Measurements from ENCODE around the gene MFAP4.
A peak's percentile ranks its signal among the peaks of the same experiment; 100 is the strongest.

The MFAP4 gene

GRCh38 chr17:19399750-19400450 lies 12.9 kb upstream of the MFAP4 start:
- H3K79me2 ChIP-seq (ENCODE audit: low read length), result no peaks in the 10 kb centered on the region
- no peak overlapping the region for H3K4me2 ChIP-seq (ENCODE audit: low read length)
- H3K9ac ChIP-seq (ENCODE audit: low read length), result no peak overlapping the region

GRCh38 chr17:19398301-19399181 lies 11.6 kb upstream of the MFAP4 start:
- H3K4me1 ChIP-seq (ENCODE audit: low read length), result peaks cover 7% of the 10 kb centered on the region
- H3K9ac ChIP-seq (ENCODE audit: low read length), result no peak overlapping the region
- no peak overlapping the region for H3K4me3 ChIP-seq (ENCODE audit: low read length)
- H4K20me1 ChIP-seq (ENCODE audit: insufficient read depth, low read length), result no peaks in the 10 kb centered on the region
- H3K4me2 ChIP-seq (ENCODE audit: low read length), result no peak overlapping the region
- no peaks in the 10 kb centered on the region for H3K79me2 ChIP-seq (ENCODE audit: low read length)
- H3K27ac ChIP-seq (ENCODE audit: low read length), result no peak overlapping the region
- no peaks in the 10 kb centered on the region for H3K36me3 ChIP-seq (replicated peaks; ENCODE audit: low read depth, low read length)
- no peaks in the 10 kb centered on the region for H3K27me3 ChIP-seq (ENCODE audit: low read depth, low read length)
- H3K9me3 ChIP-seq (ENCODE audit: insufficient read depth, low read length), result no peaks in the 10 kb centered on the region
- TF ChIP-seq CTCF (IDR thresholded peaks at IDR 0.05; ENCODE audit: low read depth, low read length) (no peak), EZH2phosphoT487 (IDR thresholded peaks at IDR 0.05; ENCODE audit: low read depth) (no peak)
- H2AFZ ChIP-seq (ENCODE audit: low read depth, low read length), result no peak overlapping the region

More at GRCh38 chr17:19399750-19400450, 12.9 kb upstream of the MFAP4 start:
- H3K27ac ChIP-seq (ENCODE audit: low read length), result no peak overlapping the region
- no peaks in the 10 kb centered on the region for H4K20me1 ChIP-seq (ENCODE audit: insufficient read depth, low read length)
- no peaks in the 10 kb centered on the region for H3K27me3 ChIP-seq (ENCODE audit: low read depth, low read length)
- peaks cover 7% of the 10 kb centered on the region for H3K4me1 ChIP-seq (ENCODE audit: low read length)
- no peaks in the 10 kb centered on the region for H3K36me3 ChIP-seq (replicated peaks; ENCODE audit: low read depth, low read length)
- H2AFZ ChIP-seq (ENCODE audit: low read depth, low read length), result no peak overlapping the region
- no peak for TF ChIP-seq EZH2phosphoT487 (IDR thresholded peaks at IDR 0.05; ENCODE audit: low read depth)
- TF ChIP-seq CTCF (IDR thresholded peaks at IDR 0.05; ENCODE audit: low read depth, low read length), result no peak
- H3K9me3 ChIP-seq (ENCODE audit: insufficient read depth, low read length), result no peaks in the 10 kb centered on the region
- no peak overlapping the region for H3K4me3 ChIP-seq (ENCODE audit: low read length)

GRCh38 chr17:19397556-19398041 lies 10.6 kb upstream of the MFAP4 start:
- no peaks in the 10 kb centered on the region for H3K79me2 ChIP-seq (ENCODE audit: low read length)

More at GRCh38 chr17:19397556-19398041, 10.6 kb upstream of the MFAP4 start:
- peak overlapping the region; percentile 28; the same call in 1 of the 2 replicates for H3K4me2 ChIP-seq (ENCODE audit: low read length)
- H3K27me3 ChIP-seq (ENCODE audit: low read depth, low read length), result no peaks in the 10 kb centered on the region
- no peak for TF ChIP-seq EZH2phosphoT487 (IDR thresholded peaks at IDR 0.05; ENCODE audit: low read depth)
- TF ChIP-seq CTCF (IDR thresholded peaks at IDR 0.05; ENCODE audit: low read depth, low read length), result peak; percentile 51
- no peaks in the 10 kb centered on the region for H3K9me3 ChIP-seq (ENCODE audit: insufficient read depth, low read length)
- H4K20me1 ChIP-seq (ENCODE audit: insufficient read depth, low read length), result no peaks in the 10 kb centered on the region
- H2AFZ ChIP-seq (ENCODE audit: low read depth, low read length), result no peak overlapping the region
- H3K9ac ChIP-seq (ENCODE audit: low read length), result no peak overlapping the region
- peaks cover 7% of the 10 kb centered on the region for H3K4me1 ChIP-seq (ENCODE audit: low read length)
- H3K4me3 ChIP-seq (ENCODE audit: low read length), result no peak overlapping the region
- H3K27ac ChIP-seq (ENCODE audit: low read length), result no peak overlapping the region
- H3K36me3 ChIP-seq (replicated peaks; ENCODE audit: low read depth, low read length), result no peaks in the 10 kb centered on the region
